Stimulated activated CD8-positive, alpha-beta memory T cell treated with anti-CD3 and anti-CD28 coated beads, Interleukin-12 subunit alpha, Interleukin-12 subunit beta, amount 100 ng/mL, for 24 hours (primary cell): ENCODE results near the gene ANKRD13C.
"Not testable (repeated sequence)": the region's sequence is repeated elsewhere in the genome, so short reads cannot be mapped to it uniquely, and the experiment has no call there.

Experiments
- DNase-seq: peaks from one replicate; pipeline ENCODE4 v3.0.0-alpha.2; 2020; ENCODE audit errors: extremely low read depth

Gene ANKRD13C

GRCh38 chr1:70360321-70360720 lies 5.8 kb upstream of the ANKRD13C start:
- no peak for DNase-seq

GRCh38 chr1:70358921-70359564 lies 4.5 kb upstream of the ANKRD13C start:
- DNase-seq, result no peak

GRCh38 chr1:70355920-70356319 lies 1.4 kb upstream of the ANKRD13C start:
- no peak for DNase-seq

- DNase-seq, result no peak
Observed at GRCh38 chr1:70355111-70355407, 537 bp upstream of the ANKRD13C start.

- no peak for DNase-seq
Observed at GRCh38 chr1:70353601-70354331, 756 bp downstream of the ANKRD13C start.

- no peak for DNase-seq
Observed at GRCh38 chr1:70353044-70353443, 1.5 kb downstream of the ANKRD13C start.

GRCh38 chr1:70349799-70350198 lies 4.7 kb downstream of the ANKRD13C start:
- DNase-seq, result not testable (repeated sequence)

GRCh38 chr1:70348399-70349165 lies 5.9 kb downstream of the ANKRD13C start:
- DNase-seq, result no peak

- not testable (repeated sequence) for DNase-seq
Observed at GRCh38 chr1:70339644-70340043, 14.9 kb downstream of the ANKRD13C start.

GRCh38 chr1:70336050-70336449 lies 18.5 kb downstream of the ANKRD13C start:
- no peak for DNase-seq

- no peak for DNase-seq
Observed at GRCh38 chr1:70334436-70334835, 20.1 kb downstream of the ANKRD13C start.

- DNase-seq, result no peak
Observed at GRCh38 chr1:70333245-70333644, 21.3 kb downstream of the ANKRD13C start.

GRCh38 chr1:70331962-70332361 lies 22.6 kb downstream of the ANKRD13C start:
- DNase-seq, result no peak

GRCh38 chr1:70327306-70328076 lies 27.0 kb downstream of the ANKRD13C start:
- DNase-seq, result no peak

GRCh38 chr1:70324683-70325082 lies 29.8 kb downstream of the ANKRD13C start:
- DNase-seq, result no peak

- no peak for DNase-seq
Observed at GRCh38 chr1:70319750-70320149, 34.8 kb downstream of the ANKRD13C start.

- DNase-seq, result no peak
Observed at GRCh38 chr1:70318191-70318590, 36.3 kb downstream of the ANKRD13C start.

- no peak for DNase-seq
Observed at GRCh38 chr1:70317087-70317486, 37.4 kb downstream of the ANKRD13C start.

GRCh38 chr1:70315782-70316181 lies 38.7 kb downstream of the ANKRD13C start:
- no peak for DNase-seq

- DNase-seq, result no peak
Observed at GRCh38 chr1:70314706-70315304, 39.7 kb downstream of the ANKRD13C start.

GRCh38 chr1:70311369-70311768 lies 43.2 kb downstream of the ANKRD13C start:
- no peak for DNase-seq

GRCh38 chr1:70299472-70299871 lies 55.0 kb downstream of the ANKRD13C start:
- no peak for DNase-seq
